ENCODE data around the gene HNRNPLL.

The HNRNPLL gene

GRCh38 chr2:38529208-38529607, 73.5 kb downstream of the HNRNPLL start:
- ATAC-seq = no peak

GRCh38 chr2:38528534-38528933, 74.2 kb downstream of the HNRNPLL start:
- ATAC-seq = no peak

More at GRCh38 chr2:38529208-38529607, 73.5 kb downstream of the HNRNPLL start:
- TF ChIP-seq PATZ1 (CRISPR knock-in tag; IDR thresholded peaks at IDR 0.05; ENCODE audit: borderline replicate concordance) = no peak

GRCh38 chr2:38528008-38528442, 74.7 kb downstream of the HNRNPLL start:
- ATAC-seq = peak; percentile 92
- TF ChIP-seq ZNF8 (CRISPR knock-in tag; IDR thresholded peaks at IDR 0.05) (peak; percentile 49; the same call in 1 of the 2 replicates), ZFP3 (CRISPR knock-in tag; IDR thresholded peaks at IDR 0.05) (peak; percentile 51; the same call in 1 of the 2 replicates), CSDC2 (CRISPR knock-in tag; IDR thresholded peaks at IDR 0.05) (0 out of 2 replicates have a peak, but pooled peaks have one; percentile 53), ISL1 (CRISPR knock-in tag; IDR thresholded peaks at IDR 0.05) (no peak), ZNF70 (CRISPR knock-in tag; IDR thresholded peaks at IDR 0.05) (peak; percentile 70), ZC3H10 (CRISPR knock-in tag; IDR thresholded peaks at IDR 0.05) (no peak), OSR1 (CRISPR knock-in tag; IDR thresholded peaks at IDR 0.05) (no peak), TSHZ2 (CRISPR knock-in tag; IDR thresholded peaks at IDR 0.05) (peak; percentile 76; the same call in 1 of the 2 replicates)

More at GRCh38 chr2:38528534-38528933, 74.2 kb downstream of the HNRNPLL start:
- TF ChIP-seq SNAI2 (CRISPR knock-in tag; IDR thresholded peaks at IDR 0.05) (no peak), TSHZ2 (CRISPR knock-in tag; IDR thresholded peaks at IDR 0.05) (no peak), ISL1 (CRISPR knock-in tag; IDR thresholded peaks at IDR 0.05) (no peak), CSRNP3 (CRISPR knock-in tag; IDR thresholded peaks at IDR 0.05) (no peak), PPARA (CRISPR knock-in tag; IDR thresholded peaks at IDR 0.05; ENCODE audit: borderline replicate concordance) (no peak), OSR1 (CRISPR knock-in tag; IDR thresholded peaks at IDR 0.05) (no peak), TCF4 (CRISPR knock-in tag; IDR thresholded peaks at IDR 0.05; ENCODE audit: borderline replicate concordance) (no peak), CSDC2 (CRISPR knock-in tag; IDR thresholded peaks at IDR 0.05) (no peak), ZNF70 (CRISPR knock-in tag; IDR thresholded peaks at IDR 0.05) (no peak), RARB (CRISPR knock-in tag; IDR thresholded peaks at IDR 0.05) (no peak), ARNTL (CRISPR knock-in tag; IDR thresholded peaks at IDR 0.05; ENCODE audit: borderline replicate concordance, low read depth) (no peak), ZFP3 (CRISPR knock-in tag; IDR thresholded peaks at IDR 0.05) (no peak), TOX (CRISPR knock-in tag; IDR thresholded peaks at IDR 0.05; ENCODE audit: borderline replicate concordance) (no peak), ZFP30 (CRISPR knock-in tag; IDR thresholded peaks at IDR 0.05) (no peak), ESRRG (CRISPR knock-in tag; IDR thresholded peaks at IDR 0.05) (no peak), POU6F1 (CRISPR knock-in tag; IDR thresholded peaks at IDR 0.05; ENCODE audit: borderline replicate concordance, low read depth) (no peak), GLIS3 (CRISPR knock-in tag; IDR thresholded peaks at IDR 0.05) (no peak)
